ENCODE data around the gene KBTBD8.

GRCh38 chr3:66996696-66997095 lies 1.4 kb upstream of the KBTBD8 start:
- TF ChIP-seq CTCF (IDR thresholded peaks at IDR 0.05) (no peak), POLR2A (IDR thresholded peaks at IDR 0.05) (no peak)

Measured in lower leg skin (tissue), 3 donors.